ENCODE measurements around the gene SLC6A11. TPM values are rescaled to one million over a fixed set of nuclear protein-coding genes. Genes with fewer than 3 reads are reported as not detected.

Gene SLC6A11
- total RNA-seq, 2 experiments from 2014 or later: not detected

DNA sequence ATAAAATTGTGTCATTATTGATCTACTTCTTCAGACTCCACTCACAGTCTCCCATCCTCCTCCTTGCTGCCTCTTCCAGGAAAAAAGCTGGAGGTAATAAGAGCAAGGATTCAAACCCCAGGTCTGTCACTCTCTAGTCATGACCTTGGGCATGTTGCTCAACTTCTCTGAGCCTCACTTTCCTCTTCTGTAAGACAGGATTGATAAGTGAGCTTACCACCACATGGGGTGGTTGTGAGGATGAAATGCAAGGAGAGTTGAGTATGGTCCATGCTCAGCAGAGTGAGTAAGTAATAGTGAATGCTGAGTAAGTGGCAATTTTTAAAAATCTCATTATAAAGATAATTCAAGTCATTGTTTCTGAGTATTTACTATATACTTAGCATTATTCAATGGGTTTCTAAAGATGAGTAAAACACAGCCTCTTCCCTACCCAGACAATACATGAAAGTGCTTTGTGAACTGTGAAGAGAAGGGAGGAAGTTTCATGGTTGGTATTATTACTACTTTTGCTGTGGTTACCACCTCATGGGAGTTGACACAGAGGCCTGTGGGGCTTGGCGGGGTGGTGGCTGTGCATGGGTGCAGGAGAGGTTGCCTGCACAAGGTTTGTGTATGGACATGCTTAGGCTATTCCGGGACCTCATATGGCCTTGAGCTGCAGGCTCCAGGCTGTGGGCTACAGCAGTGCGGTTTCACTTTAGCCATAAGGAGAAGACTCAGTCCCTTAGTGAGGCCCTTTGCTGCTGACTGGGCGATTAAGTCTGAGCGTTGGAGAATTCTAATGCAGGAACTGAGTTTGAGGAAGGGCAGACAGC, 30.0 kb downstream of the SLC6A11 start:
- no peak for ATAC-seq (ENCODE audit: poor library complexity)
- Histone ChIP-seq H3K9me3 (ENCODE audit: control insufficient read depth in 1 of 2, insufficient read depth in 1 of 2, low read length in 2 of 2) (peaks cover 0 to 4% of the 10 kb centered on the region in 2 experiments), H3K27me3 (ENCODE audit: control insufficient read depth in 1 of 2, insufficient read depth in 2 of 2, low read length in 2 of 2) (peaks cover 0 to 7% of the 10 kb centered on the region in 2 experiments), H3K36me3 (ENCODE audit: insufficient read depth, low read length) (no peaks in the 10 kb centered on the region), H3K4me1 (ENCODE audit: insufficient read depth, low read length) (no peaks in the 10 kb centered on the region), H3K27ac (ENCODE audit: low read depth in 1 of 2, low read length in 2 of 2) (no peak overlapping the region), H3K4me3 (ENCODE audit: low read length) (no peak overlapping the region)
- ChIA-PET POLR2A (no interaction called here), CTCF (no interaction called here)
- TF ChIP-seq, protein P1, sequence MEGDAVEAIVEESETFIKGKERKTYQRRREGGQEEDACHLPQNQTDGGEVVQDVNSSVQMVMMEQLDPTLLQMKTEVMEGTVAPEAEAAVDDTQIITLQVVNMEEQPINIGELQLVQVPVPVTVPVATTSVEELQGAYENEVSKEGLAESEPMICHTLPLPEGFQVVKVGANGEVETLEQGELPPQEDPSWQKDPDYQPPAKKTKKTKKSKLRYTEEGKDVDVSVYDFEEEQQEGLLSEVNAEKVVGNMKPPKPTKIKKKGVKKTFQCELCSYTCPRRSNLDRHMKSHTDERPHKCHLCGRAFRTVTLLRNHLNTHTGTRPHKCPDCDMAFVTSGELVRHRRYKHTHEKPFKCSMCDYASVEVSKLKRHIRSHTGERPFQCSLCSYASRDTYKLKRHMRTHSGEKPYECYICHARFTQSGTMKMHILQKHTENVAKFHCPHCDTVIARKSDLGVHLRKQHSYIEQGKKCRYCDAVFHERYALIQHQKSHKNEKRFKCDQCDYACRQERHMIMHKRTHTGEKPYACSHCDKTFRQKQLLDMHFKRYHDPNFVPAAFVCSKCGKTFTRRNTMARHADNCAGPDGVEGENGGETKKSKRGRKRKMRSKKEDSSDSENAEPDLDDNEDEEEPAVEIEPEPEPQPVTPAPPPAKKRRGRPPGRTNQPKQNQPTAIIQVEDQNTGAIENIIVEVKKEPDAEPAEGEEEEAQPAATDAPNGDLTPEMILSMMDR (IDR thresholded peaks at IDR 0.05): no peak
- peaks cover 11% of the 10 kb centered on the region for H3K27me3 Mint-ChIP-seq
- DNase-seq: peak in 1 of 14 experiments; percentile 4
- H3K9me3 Mint-ChIP-seq: no peaks in the 10 kb centered on the region
- H3K4me3 Mint-ChIP-seq: no peak overlapping the region
- no peak overlapping the region for H3K27ac Mint-ChIP-seq
- H3K36me3 Mint-ChIP-seq (ENCODE audit: low read depth): no peaks in the 10 kb centered on the region
- no peaks in the 10 kb centered on the region for H3K4me1 Mint-ChIP-seq (ENCODE audit: low read depth)
- intact Hi-C loops (cut with DNase I, micrococcal nuclease): no loop called here

DNA sequence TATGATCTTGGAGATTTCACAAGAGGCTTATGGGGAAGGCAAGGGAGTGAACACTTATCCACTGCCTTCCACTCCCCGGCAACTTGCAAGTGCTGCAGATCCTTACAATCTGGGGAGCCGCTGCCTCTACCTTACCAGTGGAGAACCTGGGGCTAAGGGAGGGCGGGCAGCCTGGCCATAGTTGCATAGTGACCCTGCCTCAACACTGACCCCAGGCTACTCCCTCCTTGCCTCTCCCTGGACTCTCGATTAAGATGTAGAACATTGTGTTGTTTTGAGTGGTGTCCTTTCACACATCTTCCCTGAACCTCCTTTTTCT, 30.6 kb downstream of the SLC6A11 start:
- H3K4me3 Mint-ChIP-seq: no peak overlapping the region
- Histone ChIP-seq H3K4me3 (ENCODE audit: low read length) (no peak overlapping the region), H3K27me3 (ENCODE audit: control insufficient read depth in 1 of 2, insufficient read depth in 2 of 2, low read length in 2 of 2) (peaks cover 0 to 7% of the 10 kb centered on the region in 2 experiments), H3K9me3 (ENCODE audit: control insufficient read depth in 1 of 2, insufficient read depth in 1 of 2, low read length in 2 of 2) (peaks cover 0 to 4% of the 10 kb centered on the region in 2 experiments), H3K4me1 (ENCODE audit: insufficient read depth, low read length) (no peaks in the 10 kb centered on the region), H3K27ac (ENCODE audit: low read depth in 1 of 2, low read length in 2 of 2) (no peak overlapping the region), H3K36me3 (ENCODE audit: insufficient read depth, low read length) (no peaks in the 10 kb centered on the region)
- intact Hi-C loops (cut with DNase I, micrococcal nuclease): no loop called here
- H3K27ac Mint-ChIP-seq: no peak overlapping the region
- ATAC-seq (ENCODE audit: poor library complexity) (no peak), DNase-seq (no peak)
- TF ChIP-seq, protein P1 (IDR thresholded peaks at IDR 0.05): no peak
- peaks cover 11% of the 10 kb centered on the region for H3K27me3 Mint-ChIP-seq
- no peaks in the 10 kb centered on the region for H3K9me3 Mint-ChIP-seq
- H3K4me1 Mint-ChIP-seq (ENCODE audit: low read depth): no peaks in the 10 kb centered on the region
- ChIA-PET POLR2A (no interaction called here), CTCF (no interaction called here)
- no peaks in the 10 kb centered on the region for H3K36me3 Mint-ChIP-seq (ENCODE audit: low read depth)

DNA sequence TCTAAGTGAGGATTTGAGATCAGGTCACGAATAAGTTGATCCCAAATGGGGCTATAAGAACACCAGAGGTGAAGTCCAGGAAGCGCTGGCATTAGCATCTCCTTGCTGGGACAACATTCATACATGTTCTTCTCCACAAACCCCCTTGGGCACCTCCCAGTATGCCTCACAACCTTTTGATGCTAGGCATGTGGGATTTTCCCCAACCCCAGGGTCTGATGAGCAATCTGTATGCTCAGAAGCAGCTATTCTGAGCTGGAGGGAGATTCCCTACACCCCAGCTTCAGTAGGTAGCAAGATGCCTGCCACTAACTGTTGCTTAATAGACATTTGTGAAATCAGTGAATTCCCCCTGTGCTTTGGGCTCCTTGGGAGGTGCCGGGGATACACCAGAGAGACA, 32.2 kb downstream of the SLC6A11 start:
- H3K27ac ChIP-seq (ENCODE audit: low read depth in 1 of 2, low read length in 2 of 2): no peak overlapping the region
- peaks cover 0 to 4% of the 10 kb centered on the region in 2 experiments for H3K9me3 ChIP-seq (ENCODE audit: control insufficient read depth in 1 of 2, insufficient read depth in 1 of 2, low read length in 2 of 2)
- no peaks in the 10 kb centered on the region for H3K4me1 ChIP-seq (ENCODE audit: insufficient read depth, low read length)
- ChIA-PET CTCF (no interaction called here), POLR2A (no interaction called here)
- no peaks in the 10 kb centered on the region for H3K36me3 Mint-ChIP-seq (ENCODE audit: low read depth)
- intact Hi-C loops (cut with DNase I, micrococcal nuclease): no loop called here
- TF ChIP-seq, protein P1 (IDR thresholded peaks at IDR 0.05): no peak
- H3K4me1 Mint-ChIP-seq (ENCODE audit: low read depth): no peaks in the 10 kb centered on the region
- DNase-seq (no peak), ATAC-seq (ENCODE audit: poor library complexity) (no peak)
- H3K27ac Mint-ChIP-seq: no peak overlapping the region
- peaks cover 0 to 7% of the 10 kb centered on the region in 2 experiments for H3K27me3 ChIP-seq (ENCODE audit: control insufficient read depth in 1 of 2, insufficient read depth in 2 of 2, low read length in 2 of 2)
- no peaks in the 10 kb centered on the region for H3K36me3 ChIP-seq (ENCODE audit: insufficient read depth, low read length)
- peaks cover 8% of the 10 kb centered on the region for H3K27me3 Mint-ChIP-seq
- no peak overlapping the region for H3K4me3 Mint-ChIP-seq
- no peaks in the 10 kb centered on the region for H3K9me3 Mint-ChIP-seq
- no peak overlapping the region for H3K4me3 ChIP-seq (ENCODE audit: low read length)

Measured in CD4-positive, alpha-beta T cell (primary cell).